Fibroblast of peridontal ligament (primary cell): ENCODE results near the gene CHAT.

Experiments
- DNase-seq: peaks from one replicate; pipeline ENCODE4 v3.0.0-alpha.2; 2010; ENCODE audit errors: extremely low read depth

Gene CHAT

GRCh38 chr10:49686651-49687050, 72.8 kb downstream of the CHAT start:
- DNase-seq, result no peak

GRCh38 chr10:49688261-49688846, 74.5 kb downstream of the CHAT start:
- no peak for DNase-seq

DNA sequence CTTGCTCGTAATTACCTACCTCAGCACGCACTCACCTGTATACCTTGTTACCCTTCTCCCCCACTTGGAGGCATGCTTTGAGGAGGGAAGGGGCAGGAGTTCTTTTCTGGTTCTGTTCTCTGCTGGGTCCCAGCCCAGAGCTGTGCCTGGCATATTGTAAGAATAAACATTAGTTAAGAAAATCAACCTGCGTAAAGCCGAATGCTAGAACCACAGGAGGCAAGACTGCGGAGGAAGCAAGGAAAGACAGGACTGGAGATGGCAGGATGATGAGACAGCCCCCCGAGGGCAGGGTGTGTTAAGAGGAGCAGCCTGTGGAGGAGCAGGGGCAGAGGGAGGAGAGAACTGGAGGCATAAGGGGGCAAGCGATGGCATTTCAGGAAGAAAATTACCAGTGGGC, 75.1 kb downstream of the CHAT start:
- no peak for DNase-seq

DNA sequence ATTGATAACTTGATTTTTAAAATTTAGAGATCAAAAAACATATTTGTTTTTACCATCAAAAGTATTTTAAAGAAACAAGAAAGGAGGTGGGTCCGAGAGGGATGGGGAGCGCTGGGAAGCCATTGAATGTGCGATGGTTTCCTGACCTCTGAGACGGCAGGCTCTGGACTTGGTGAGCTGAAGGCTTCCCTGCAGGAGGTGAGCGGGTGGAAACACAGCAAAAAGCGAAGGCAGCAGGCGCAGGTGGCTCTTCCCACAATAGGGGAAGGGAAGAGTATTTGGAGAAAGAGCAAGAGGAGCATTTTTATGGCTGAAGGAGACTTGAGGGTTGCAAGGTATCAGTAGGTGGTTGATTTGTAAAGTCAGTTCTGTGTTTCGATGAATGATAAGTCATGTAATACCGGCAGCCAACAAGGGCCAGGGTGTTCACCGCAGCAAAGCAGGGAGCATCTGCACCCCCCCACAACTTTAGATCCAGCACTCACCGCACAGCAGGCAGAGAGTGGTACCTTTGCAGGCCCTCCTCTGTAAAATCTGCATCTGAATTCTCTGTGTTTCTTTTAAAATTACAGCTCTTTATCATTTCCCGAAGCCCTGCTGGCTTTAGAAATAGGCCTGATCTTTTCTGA, 76.2 kb downstream of the CHAT start:
- DNase-seq, result no peak

- DNase-seq, result no peak
Measured at GRCh38 chr10:49690698-49691356, 77.0 kb downstream of the CHAT start.

GRCh38 chr10:49691588-49691987, 77.8 kb downstream of the CHAT start:
- no peak for DNase-seq

DNA sequence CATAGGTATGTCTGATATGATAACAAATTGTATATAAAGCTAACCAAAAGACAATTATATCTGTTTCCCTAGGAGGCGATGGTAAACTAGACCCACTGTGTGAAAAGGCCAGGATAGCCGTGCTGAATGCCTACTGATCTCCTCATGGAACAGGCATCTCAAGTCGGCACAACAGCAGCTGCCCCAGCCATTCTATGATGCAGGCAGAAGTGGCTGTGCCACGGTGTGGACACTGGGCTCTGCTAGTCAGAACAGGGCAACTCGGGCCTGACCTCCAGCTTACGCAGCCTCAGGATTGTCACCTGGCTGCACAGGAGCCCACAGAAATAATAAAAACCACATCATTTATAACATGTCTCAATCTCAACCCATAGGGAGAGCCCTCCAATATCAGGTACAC, 80.6 kb downstream of the CHAT start:
- DNase-seq, result no peak

- no peak for DNase-seq
Measured at GRCh38 chr10:49696311-49696710, 82.5 kb downstream of the CHAT start.

DNA sequence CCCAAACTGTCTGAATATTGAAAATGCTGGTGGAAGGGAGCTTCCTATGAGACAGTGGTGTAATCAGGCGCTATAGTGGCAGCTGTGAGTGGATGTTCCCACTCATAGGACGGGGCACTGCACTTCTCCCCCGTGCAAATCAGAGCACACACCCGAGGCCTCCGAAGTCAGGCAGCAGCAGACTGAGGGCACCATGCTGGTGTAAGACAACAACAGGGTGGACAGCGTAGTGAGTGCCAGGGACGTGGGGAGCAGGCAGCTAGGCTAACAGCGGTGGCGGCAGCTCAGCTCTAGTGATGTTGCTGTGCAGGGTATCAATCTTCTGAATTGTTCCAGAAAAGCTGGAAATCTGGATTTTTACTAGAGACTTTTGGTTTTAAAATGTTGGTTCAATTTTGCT, 84.8 kb downstream of the CHAT start:
- no peak for DNase-seq

- DNase-seq, result no peak
Measured at GRCh38 chr10:49700211-49700610, 86.4 kb downstream of the CHAT start.

- no peak for DNase-seq
Measured at GRCh38 chr10:49700997-49701396, 87.2 kb downstream of the CHAT start.

DNA sequence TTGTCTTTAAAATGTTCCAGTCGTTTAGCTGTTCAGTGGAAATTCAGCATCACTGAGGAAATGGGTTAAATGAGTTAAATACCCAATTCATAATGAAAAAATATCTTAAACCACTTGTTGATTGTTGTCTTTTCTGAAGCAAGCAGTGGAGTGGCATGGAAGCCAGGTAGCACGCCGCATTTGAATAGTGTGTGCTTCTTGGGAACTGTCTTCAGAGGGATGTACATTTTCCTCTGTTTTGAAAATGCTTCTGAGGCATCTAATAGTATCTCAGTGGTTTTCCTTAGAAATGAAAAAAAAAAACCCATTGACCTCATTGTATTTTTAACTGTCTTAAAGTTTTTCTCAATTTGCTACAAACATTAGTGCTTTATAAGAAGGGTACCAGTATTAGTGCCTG, 93.7 kb downstream of the CHAT start:
- no peak for DNase-seq

GRCh38 chr10:49709934-49710333, 96.1 kb downstream of the CHAT start:
- no peak for DNase-seq

- DNase-seq, result no peak
Measured at GRCh38 chr10:49710966-49711365, 97.1 kb downstream of the CHAT start.

DNA sequence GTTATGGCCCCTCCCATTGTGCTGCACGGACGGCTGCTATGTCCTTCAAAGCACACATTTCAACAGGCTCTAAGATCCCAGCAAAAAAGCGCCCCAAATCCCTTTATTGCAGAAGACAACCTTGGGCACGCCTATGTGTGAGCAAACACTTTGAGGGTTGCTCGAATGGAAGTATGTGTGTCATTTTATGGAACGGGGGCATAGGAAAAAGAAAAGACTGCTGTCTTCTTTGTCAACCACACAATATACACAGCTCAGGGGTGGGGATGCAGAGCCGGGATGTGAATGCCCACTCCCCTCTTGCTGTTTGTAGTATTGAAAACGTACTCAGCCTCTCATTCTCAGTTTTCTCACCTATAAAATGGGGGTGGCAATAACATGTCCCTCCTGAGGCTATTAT, 97.6 kb downstream of the CHAT start:
- no peak for DNase-seq

DNA sequence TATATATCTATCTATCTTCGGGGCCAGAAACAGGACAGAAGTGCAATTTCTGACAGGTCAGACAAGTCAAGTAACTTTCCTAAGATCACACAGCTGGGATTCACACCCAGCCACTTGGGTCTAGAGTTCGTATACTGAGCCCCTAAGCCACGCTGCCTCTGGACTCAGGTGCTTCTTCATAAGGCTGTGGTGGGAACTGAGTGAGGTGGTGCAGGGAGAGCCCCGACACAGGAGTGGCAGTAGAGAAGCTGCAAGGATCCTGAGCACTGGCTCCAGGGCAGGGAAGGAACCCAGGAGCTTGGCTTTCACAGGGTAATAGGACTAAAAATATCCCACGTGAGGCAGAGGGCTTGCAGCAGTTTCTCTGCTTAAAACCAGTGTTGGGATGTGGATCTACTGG, 99.4 kb downstream of the CHAT start:
- DNase-seq, result no peak
